Measurements from ENCODE around the gene ZNF70.

The ZNF70 gene

DNA sequence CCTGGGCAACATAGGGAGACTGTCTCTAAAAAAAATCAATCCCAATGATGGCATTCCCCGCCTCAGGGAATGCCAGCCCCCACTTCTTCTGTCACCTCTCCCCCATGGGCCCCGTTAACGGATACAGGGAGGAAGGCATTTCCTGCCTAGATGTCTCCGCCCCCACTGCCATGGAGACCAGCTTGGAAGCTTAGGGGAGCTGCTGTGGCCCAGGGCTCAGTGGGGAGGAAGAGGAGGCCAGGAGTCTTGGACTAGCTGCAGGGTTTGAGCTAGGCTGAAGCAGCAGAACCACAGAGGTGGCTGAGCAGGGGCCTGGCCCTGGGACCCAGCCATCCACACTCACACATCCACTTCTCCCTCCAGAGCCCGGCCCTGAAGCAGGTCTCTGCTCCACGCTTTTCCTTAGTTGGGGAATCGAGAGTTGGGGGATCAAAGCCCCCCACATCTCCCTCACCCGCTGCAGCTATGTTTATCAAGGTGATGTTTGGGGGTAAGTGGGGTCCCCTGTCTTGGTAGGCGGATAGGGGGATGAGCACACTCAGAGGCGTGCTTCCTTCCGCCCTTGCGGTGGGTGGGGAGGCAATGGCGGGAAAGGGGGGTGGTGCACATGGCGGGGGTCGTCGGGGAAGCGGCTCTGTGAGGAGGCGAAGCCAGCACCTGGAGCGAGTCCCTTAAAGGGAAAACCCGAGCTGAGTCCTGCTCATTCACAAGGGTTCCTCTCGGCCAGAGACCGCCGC, 12.1 kb upstream of the ZNF70 start, which contains the start of gene C22orf15:
TSS of gene C22orf15 (plus strand) at position 149 of the 737 bp plus-strand sequence. CDS start at position 466, 317 bp downstream.
- no peaks in the 10 kb centered on the region for H3K27me3 ChIP-seq (replicated peaks; ENCODE audit: insufficient read depth, low read length)
- no peaks in the 10 kb centered on the region for H3K9me3 ChIP-seq (replicated peaks; ENCODE audit: insufficient read depth, low read length)
- no peaks in the 10 kb centered on the region for H3K9me2 ChIP-seq (replicated peaks; ENCODE audit: insufficient read depth, low read length)
- no peak within 1 kb of the TSS for H3K27ac ChIP-seq (ENCODE audit: low read length)
- TF ChIP-seq EZH2 (optimal IDR thresholded peaks at IDR 0.05; ENCODE audit: low read depth, low read length) (no peak), EZH2phosphoT487 (IDR thresholded peaks at IDR 0.05; ENCODE audit: low read length) (no peak)
- TF ChIP-seq, protein P1, sequence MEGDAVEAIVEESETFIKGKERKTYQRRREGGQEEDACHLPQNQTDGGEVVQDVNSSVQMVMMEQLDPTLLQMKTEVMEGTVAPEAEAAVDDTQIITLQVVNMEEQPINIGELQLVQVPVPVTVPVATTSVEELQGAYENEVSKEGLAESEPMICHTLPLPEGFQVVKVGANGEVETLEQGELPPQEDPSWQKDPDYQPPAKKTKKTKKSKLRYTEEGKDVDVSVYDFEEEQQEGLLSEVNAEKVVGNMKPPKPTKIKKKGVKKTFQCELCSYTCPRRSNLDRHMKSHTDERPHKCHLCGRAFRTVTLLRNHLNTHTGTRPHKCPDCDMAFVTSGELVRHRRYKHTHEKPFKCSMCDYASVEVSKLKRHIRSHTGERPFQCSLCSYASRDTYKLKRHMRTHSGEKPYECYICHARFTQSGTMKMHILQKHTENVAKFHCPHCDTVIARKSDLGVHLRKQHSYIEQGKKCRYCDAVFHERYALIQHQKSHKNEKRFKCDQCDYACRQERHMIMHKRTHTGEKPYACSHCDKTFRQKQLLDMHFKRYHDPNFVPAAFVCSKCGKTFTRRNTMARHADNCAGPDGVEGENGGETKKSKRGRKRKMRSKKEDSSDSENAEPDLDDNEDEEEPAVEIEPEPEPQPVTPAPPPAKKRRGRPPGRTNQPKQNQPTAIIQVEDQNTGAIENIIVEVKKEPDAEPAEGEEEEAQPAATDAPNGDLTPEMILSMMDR (IDR thresholded peaks at IDR 0.05; ENCODE audit: low read length), result no peak
- H3K4me2 ChIP-seq (ENCODE audit: low read depth, low read length), result no peak within 1 kb of the TSS
- no peak within 1 kb of the TSS for H3K4me3 ChIP-seq (ENCODE audit: low read length)
- H3K4me1 ChIP-seq (ENCODE audit: low read length), result no peaks in the 10 kb centered on the region
- peaks cover 32% of the 10 kb centered on the region for H3K79me2 ChIP-seq (ENCODE audit: low read length)
- no peak within 1 kb of the TSS for H2AFZ ChIP-seq (ENCODE audit: low read length)
- H3F3A ChIP-seq (ENCODE audit: insufficient read depth, low read length), result no peaks in the 10 kb centered on the region; the same call in 1 of the 2 replicates
- DNase-seq, result no peak
- H3K9ac ChIP-seq (ENCODE audit: low read length), result no peak within 1 kb of the TSS
- peaks cover 6% of the 10 kb centered on the region; the same call in 1 of the 2 replicates for H4K20me1 ChIP-seq (ENCODE audit: insufficient read depth, low read length)
- H3K36me3 ChIP-seq (replicated peaks; ENCODE audit: insufficient read depth, low read length), result no peaks in the 10 kb centered on the region

DNA sequence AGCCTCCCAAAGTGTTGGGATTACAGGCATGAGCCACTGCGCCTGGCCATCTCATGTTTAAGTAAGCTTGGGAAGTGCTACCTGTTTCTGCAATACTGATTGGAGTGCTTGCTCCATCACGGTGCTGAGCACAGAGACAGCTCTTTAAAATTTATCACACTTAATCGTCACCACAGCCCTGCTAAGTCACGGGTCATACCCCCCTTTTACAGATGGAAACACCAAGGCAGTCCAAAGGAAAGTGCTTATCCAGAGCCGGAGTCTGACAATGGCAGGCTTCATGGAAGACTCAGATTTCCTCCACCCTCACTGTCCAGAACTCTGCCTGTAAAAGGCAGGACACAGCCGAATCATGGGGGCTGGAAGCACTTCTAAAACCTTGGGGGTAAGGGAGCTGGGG, 9.1 kb upstream of the ZNF70 start:
- H3K4me3 ChIP-seq (ENCODE audit: low read length), result no peak overlapping the region
- no peaks in the 10 kb centered on the region for H3K4me1 ChIP-seq (ENCODE audit: low read length)
- H3F3A ChIP-seq (ENCODE audit: insufficient read depth, low read length), result no peaks in the 10 kb centered on the region; the same call in none of the 2 replicates
- no peaks in the 10 kb centered on the region for H3K36me3 ChIP-seq (replicated peaks; ENCODE audit: insufficient read depth, low read length)
- no peaks in the 10 kb centered on the region for H4K20me1 ChIP-seq (ENCODE audit: insufficient read depth, low read length)
- DNase-seq, result no peak
- H3K79me2 ChIP-seq (ENCODE audit: low read length), result peaks cover 5% of the 10 kb centered on the region
- H3K27ac ChIP-seq (ENCODE audit: low read length), result no peak overlapping the region
- no peaks in the 10 kb centered on the region for H3K9me2 ChIP-seq (replicated peaks; ENCODE audit: insufficient read depth, low read length)
- H2AFZ ChIP-seq (ENCODE audit: low read length), result no peak overlapping the region
- TF ChIP-seq EZH2phosphoT487 (IDR thresholded peaks at IDR 0.05; ENCODE audit: low read length) (no peak), EZH2 (optimal IDR thresholded peaks at IDR 0.05; ENCODE audit: low read depth, low read length) (no peak)
- TF ChIP-seq, protein P1 (IDR thresholded peaks at IDR 0.05; ENCODE audit: low read length), result no peak
- H3K9me3 ChIP-seq (replicated peaks; ENCODE audit: insufficient read depth, low read length), result no peaks in the 10 kb centered on the region
- no peaks in the 10 kb centered on the region for H3K27me3 ChIP-seq (replicated peaks; ENCODE audit: insufficient read depth, low read length)
- H3K9ac ChIP-seq (ENCODE audit: low read length), result no peak overlapping the region
- no peak overlapping the region for H3K4me2 ChIP-seq (ENCODE audit: low read depth, low read length)

DNA sequence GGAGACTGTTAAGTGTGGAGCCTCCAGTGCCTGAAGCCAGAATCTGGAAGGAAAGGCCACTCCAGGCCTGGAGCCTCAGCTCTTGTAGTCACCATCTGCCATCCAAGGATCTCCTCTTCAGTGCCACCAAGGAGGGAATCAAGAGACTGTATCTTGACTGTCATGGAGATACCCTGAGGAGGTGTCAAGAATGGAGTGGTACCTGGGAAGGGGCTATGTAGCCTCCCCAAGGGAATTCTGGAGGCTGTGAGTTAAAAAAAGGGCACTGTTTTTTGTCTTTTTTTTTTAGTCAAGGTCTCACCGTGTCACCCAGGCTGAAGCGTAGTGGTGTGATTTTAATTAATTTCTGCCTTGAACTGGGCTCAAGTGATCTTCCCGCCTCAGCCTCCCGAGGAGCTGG, 8.7 kb upstream of the ZNF70 start:
- Histone ChIP-seq H3K4me3 (ENCODE audit: low read length) (no peak overlapping the region), H3K9me2 (replicated peaks; ENCODE audit: insufficient read depth, low read length) (no peaks in the 10 kb centered on the region), H4K20me1 (ENCODE audit: insufficient read depth, low read length) (no peaks in the 10 kb centered on the region), H3F3A (ENCODE audit: insufficient read depth, low read length) (no peaks in the 10 kb centered on the region; the same call in none of the 2 replicates), H3K36me3 (replicated peaks; ENCODE audit: insufficient read depth, low read length) (no peaks in the 10 kb centered on the region), H3K27ac (ENCODE audit: low read length) (no peak overlapping the region), H3K9ac (ENCODE audit: low read length) (no peak overlapping the region), H2AFZ (ENCODE audit: low read length) (no peak overlapping the region), H3K4me2 (ENCODE audit: low read depth, low read length) (no peak overlapping the region), H3K79me2 (ENCODE audit: low read length) (peaks cover under 1% of the 10 kb centered on the region; the same call in 1 of the 2 replicates), H3K4me1 (ENCODE audit: low read length) (no peaks in the 10 kb centered on the region), H3K27me3 (replicated peaks; ENCODE audit: insufficient read depth, low read length) (no peaks in the 10 kb centered on the region), H3K9me3 (replicated peaks; ENCODE audit: insufficient read depth, low read length) (no peaks in the 10 kb centered on the region)
- TF ChIP-seq EZH2 (optimal IDR thresholded peaks at IDR 0.05; ENCODE audit: low read depth, low read length), result no peak
- no peak for TF ChIP-seq EZH2phosphoT487 (IDR thresholded peaks at IDR 0.05; ENCODE audit: low read length)
- TF ChIP-seq, protein P1 (IDR thresholded peaks at IDR 0.05; ENCODE audit: low read length), result no peak
- no peak for DNase-seq
